H1 (cell line): ENCODE measurements around the gene OSBP2. TPM values are rescaled to one million over a fixed set of nuclear protein-coding genes. Genes with fewer than 3 reads are reported as not detected.

Experiments
- CTCF ChIA-PET: fragments of 300-600 bp; sonication (Branson Sonifier 250); formaldehyde crosslinking; loops from one replicate; lab custom pipeline; 2021; ENCODE audit not compliant: partially characterized antibody; lab: Charles Lee
- POLR2A ChIA-PET: fragments of 300-600 bp; sonication (Branson Sonifier 250); formaldehyde crosslinking; loops from one replicate; lab custom pipeline; 2021; ENCODE audit warnings: inconsistent platforms; ENCODE audit not compliant: partially characterized antibody; lab: Charles Lee
- DNase-seq, 2 experiments: peaks; one replicate each; pipeline versions ENCODE4 v3.0.0 to v3.0.0-alpha.2; 2010 to 2022; ENCODE audit warnings: low spot score in 2 of 2, low read depth in 1 of 2, mixed read lengths in 1 of 2
- FAIRE-seq: peaks from 2 replicates; lab custom pipeline; 2011; peaks lifted over from hg19 to GRCh38; lab: Jason Lieb, UNC
- H2AFZ ChIP-seq: 2 replicates; pipeline ENCODE4 v1.8.1; 2012; ENCODE audit warnings: low read length, inconsistent platforms
- H2AK5ac ChIP-seq: 2 replicates; pipeline ENCODE4 v1.6.1; 2013; ENCODE audit warnings: low read depth, low read length
- H2BK120ac ChIP-seq: replicated peaks from 2 replicates; pipeline ENCODE3; 2013; ENCODE audit warnings: low read depth, low read length, inconsistent platforms
- H2BK12ac ChIP-seq: 2 replicates; pipeline ENCODE4 v1.6.1; 2013; ENCODE audit warnings: low read depth, low read length
- H2BK15ac ChIP-seq: 2 replicates; pipeline ENCODE4 v1.6.1; 2013; ENCODE audit warnings: low read length
- H2BK20ac ChIP-seq: 2 replicates; pipeline ENCODE4 v1.6.1; 2013; ENCODE audit warnings: low read length
- H2BK5ac ChIP-seq: 2 replicates; pipeline ENCODE4 v1.6.1; 2013; ENCODE audit warnings: low read depth, low read length
- H3K14ac ChIP-seq: 2 replicates; pipeline ENCODE4 v1.6.1; 2013; ENCODE audit warnings: inconsistent platforms; ENCODE audit not compliant: insufficient read length
- H3K18ac ChIP-seq: 2 replicates; pipeline ENCODE4 v1.6.1; 2013; ENCODE audit warnings: low read length; ENCODE audit errors: extremely low read depth
- H3K23ac ChIP-seq: 2 replicates; pipeline ENCODE4 v1.6.1; 2013; ENCODE audit warnings: inconsistent platforms; ENCODE audit not compliant: insufficient read length
- H3K23me2 ChIP-seq: 2 replicates; pipeline ENCODE4 v1.6.1; 2013; ENCODE audit warnings: low read depth, low read length
- H3K27ac ChIP-seq: 2 replicates; pipeline ENCODE4 v1.6.1; 2011; ENCODE audit warnings: low read depth, low read length, inconsistent platforms
- H3K27me3 ChIP-seq, 4 experiments: replicated peaks in 1 of 4; 1 replicate in 1 of 4; 2 replicates in 3 of 4; pipeline versions ENCODE4 v1.6.1 to v1.8.1; 2011 to 2013; ENCODE audit warnings: low read length in 3 of 4, mild to moderate bottlenecking in 3 of 4, inconsistent platforms in 2 of 4, mixed read lengths in 2 of 4, moderate library complexity in 1 of 4; ENCODE audit not compliant: control insufficient read depth in 3 of 4, insufficient read depth in 3 of 4; ENCODE audit errors: extremely low read depth in 1 of 4
- H3K36me3 ChIP-seq, 4 experiments: 2 replicates each; pipeline versions ENCODE4 v1.6.1 to v1.8.1; 2011 to 2013; ENCODE audit warnings: mild to moderate bottlenecking in 4 of 4, low read length in 3 of 4, moderate library complexity in 2 of 4, control low read depth in 1 of 4, inconsistent platforms in 1 of 4; ENCODE audit not compliant: insufficient read depth in 4 of 4, control insufficient read depth in 2 of 4
- H3K4ac ChIP-seq: replicated peaks from 2 replicates; pipeline ENCODE3; 2013; ENCODE audit warnings: low read length, low read depth, mixed read lengths, inconsistent platforms; ENCODE audit not compliant: insufficient read length
- H3K4me1 ChIP-seq, 4 experiments: replicated peaks in 1 of 4; 1 replicate in 1 of 4; 2 replicates in 3 of 4; pipeline versions ENCODE4 v1.6.1 to v1.8.1; 2011 to 2013; ENCODE audit warnings: low read length in 3 of 4, inconsistent platforms in 2 of 4, mixed read lengths in 1 of 4; ENCODE audit not compliant: insufficient read depth in 4 of 4, control insufficient read depth in 3 of 4
- H3K4me2 ChIP-seq, 2 experiments: 2 replicates each; pipeline versions ENCODE4 v1.6.1 to v1.8.1; 2011 to 2013; ENCODE audit warnings: low read depth in 2 of 2, low read length in 2 of 2, control low read depth in 1 of 2, inconsistent platforms in 1 of 2, mild to moderate bottlenecking in 1 of 2; ENCODE audit not compliant: insufficient read depth in 1 of 2
- H3K4me3 ChIP-seq, 4 experiments: fragments of 200-600, 300-600 bp in 1 of 4; sonication (generic), shearing (Covaris generic), sonication (Bioruptor Twin) in 1 of 4; 2 replicates each; pipeline versions ENCODE4 v1.5.1 to v1.8.1; 2011 to 2016; ENCODE audit warnings: low read length in 4 of 4, low read depth in 3 of 4, control low read depth in 2 of 4, inconsistent platforms in 2 of 4, mild to moderate bottlenecking in 2 of 4, mixed read lengths in 1 of 4, moderate library complexity in 1 of 4; ENCODE audit not compliant: insufficient read depth in 2 of 4; ENCODE audit errors: extremely low read depth in 1 of 4
- H3K56ac ChIP-seq: replicated peaks from 2 replicates; pipeline ENCODE3; 2013; ENCODE audit warnings: low read depth, mild to moderate bottlenecking, mixed read lengths, low read length, inconsistent platforms; ENCODE audit not compliant: insufficient read length
- H3K79me1 ChIP-seq: 2 replicates; pipeline ENCODE4 v1.6.1; 2013; ENCODE audit warnings: low read depth, low read length, control low read depth
- H3K79me2 ChIP-seq, 2 experiments: 2 replicates each; pipeline versions ENCODE4 v1.6.1 to v1.8.1; 2012 to 2013; ENCODE audit warnings: low read length in 2 of 2, mild to moderate bottlenecking in 2 of 2, inconsistent platforms in 1 of 2; ENCODE audit not compliant: insufficient read depth in 2 of 2, control insufficient read depth in 1 of 2
- H3K9ac ChIP-seq, 4 experiments: replicated peaks in 1 of 4; 1 replicate in 1 of 4; 2 replicates in 3 of 4; pipeline versions ENCODE4 v1.6.1 to v1.8.1; 2011 to 2013; ENCODE audit warnings: low read depth in 3 of 4, low read length in 3 of 4, control low read depth in 2 of 4, mild to moderate bottlenecking in 2 of 4, moderate library complexity in 2 of 4, inconsistent platforms in 1 of 4; ENCODE audit errors: extremely low read depth in 1 of 4
- H3K9me3 ChIP-seq, 2 experiments: 2 replicates each; pipeline versions ENCODE4 v1.6.1 to v1.8.1; 2012 to 2013; ENCODE audit warnings: mild to moderate bottlenecking in 2 of 2, moderate library complexity in 2 of 2, control low read depth in 1 of 2, inconsistent platforms in 1 of 2, low read depth in 1 of 2, low read length in 1 of 2, mixed read lengths in 1 of 2; ENCODE audit not compliant: insufficient read depth in 2 of 2
- H4K20me1 ChIP-seq, 2 experiments: replicated peaks in 1 of 2; 2 replicates each; pipeline versions ENCODE3 to v1.8.1; 2011 to 2013; ENCODE audit warnings: inconsistent platforms in 2 of 2, low read length in 2 of 2, mild to moderate bottlenecking in 1 of 2; ENCODE audit not compliant: insufficient read depth in 2 of 2, control insufficient read depth in 1 of 2
- H4K5ac ChIP-seq: 2 replicates; pipeline ENCODE4 v1.6.1; 2013; ENCODE audit warnings: low read length, low read depth, mixed read lengths, inconsistent platforms; ENCODE audit not compliant: insufficient read length
- H4K8ac ChIP-seq: 2 replicates; pipeline ENCODE4 v1.8.0; 2013; ENCODE audit warnings: mild to moderate bottlenecking, moderate library complexity, low read length, inconsistent platforms; ENCODE audit not compliant: insufficient read depth; ENCODE audit errors: extremely low read depth
- H4K91ac ChIP-seq: replicated peaks from 2 replicates; pipeline ENCODE3; 2013; ENCODE audit warnings: low read length, mixed read lengths, inconsistent platforms; ENCODE audit not compliant: insufficient read length
- CBX5 ChIP-seq: fragments of 300-800, 300-1000 bp; sonication (generic); IDR thresholded peaks from 2 replicates; pipeline ENCODE4 v1.7.1; 2016; ENCODE audit warnings: antibody characterized with exemption, low read length, low read depth
- CHD2 ChIP-seq: IDR thresholded peaks from 2 replicates; pipeline ENCODE4 v1.6.1; 2012; ENCODE audit warnings: low read length, improper control_type of control experiment
- CTCF ChIP-seq, 3 experiments: IDR thresholded peaks; 1 replicate in 2 of 3; 2 replicates in 1 of 3; pipeline versions ENCODE4 v1.5.1 to v1.6.1; 2011; ENCODE audit warnings: low read length in 3 of 3, mild to moderate bottlenecking in 3 of 3, inconsistent platforms in 2 of 3, low read depth in 1 of 3, moderate library complexity in 1 of 3; ENCODE audit not compliant: insufficient read depth in 1 of 3; ENCODE audit errors: control extremely low read depth in 1 of 3
- RAD21 ChIP-seq, 2 experiments: IDR thresholded peaks in 1 of 2; conservative IDR thresholded peaks in 1 of 2; 2 replicates each; pipeline ENCODE4 v1.6.1; 2011; ENCODE audit warnings: low read depth in 2 of 2, low read length in 2 of 2, improper control_type of control experiment in 1 of 2, inconsistent platforms in 1 of 2, mild to moderate bottlenecking in 1 of 2, moderate library complexity in 1 of 2
- WGBS, 2 experiments: shearing (Covaris generic) in 1 of 2; methylation state at CpG; one replicate each; pipeline versions ENCODE4 v1.1.6 to v1.1.7; 2013 to 2015; ENCODE audit warnings: low lambda C conversion rate in 2 of 2, mixed read lengths in 2 of 2, inconsistent platforms in 1 of 2, low coverage in 1 of 2, missing lambda C conversion rate in 1 of 2; ENCODE audit not compliant: insufficient replicate concordance in 2 of 2, insufficient coverage in 1 of 2, insufficient read length in 1 of 2; ENCODE audit errors: extremely low coverage in 1 of 2, missing lambda C conversion rate in 1 of 2; 5-methylcytosine and 5-hydroxymethylcytosine counted together
- polyA plus RNA-seq, 7 experiments: library from polyadenylated mRNA; depleted of rRNA in 3 of 7; stranded (reverse) in 5 of 7; unstranded in 2 of 7; fragments of >200 nt in 5 of 7; fragments of 200-250 nt in 2 of 7; gene quantifications; 1 replicate in 5 of 7; 2 replicates in 1 of 7; 4 replicates in 1 of 7; pipeline versions ENCODE4 v1.2.1 to v1.2.3, GENCODE V29; 2011 to 2013; ENCODE audit warnings: missing spikeins in 2 of 7, mixed read lengths in 2 of 7
- total RNA-seq: library from RNA; stranded (reverse); fragmentation: NEBNext Ultra II Directional; extraction: Animal tissue kit (Norgen Biotek cat#: 25700); gene quantifications from 2 replicates; pipeline ENCODE4 v1.2.1, GENCODE V29; 2021

OSBP2 gene
- total and polyA plus RNA-seq, 2 of the 8 experiments (the other 6 are each of a cell fraction or from before 2014, with no cell fraction given), result 3.4 to 3.7 TPM

- Histone ChIP-seq H4K8ac (peak overlapping the region; percentile 1; the same call in 1 of the 2 replicates), H3K9me3 (no peaks in the 10 kb centered on the region), H2BK120ac (no peak overlapping the region), H3K14ac (no peak overlapping the region), H3K56ac (no peak overlapping the region), H3K4ac (no peak overlapping the region), H3K27ac (no peak overlapping the region), H2AK5ac (no peak overlapping the region), H2BK15ac (peak overlapping the region; percentile 18; the same call in 1 of the 2 replicates), H3K4me3 (no peak overlapping the region), H4K5ac (no peak overlapping the region), H4K91ac (no peak overlapping the region), H2BK20ac (no peak overlapping the region), H3K36me3 (no peaks in the 10 kb centered on the region), H2BK5ac (no peak overlapping the region), H4K20me1 (no peaks in the 10 kb centered on the region), H3K9ac (no peak overlapping the region), H3K79me2 (no peaks in the 10 kb centered on the region), H3K4me2 (no peak overlapping the region), H3K27me3 (no peaks in the 10 kb centered on the region), H3K23me2 (no peaks in the 10 kb centered on the region), H2BK12ac (peak overlapping the region; percentile 62; the same call in 1 of the 2 replicates), H3K18ac (no peak overlapping the region), H2AFZ (no peak overlapping the region), H3K79me1 (no peaks in the 10 kb centered on the region; the same call in 1 of the 2 replicates), H3K23ac (no peak overlapping the region), H3K4me1 (no peaks in the 10 kb centered on the region; a peak in 2 of 7 replicates)
- no peak for DNase-seq
- TF ChIP-seq RAD21 (IDR thresholded peaks at IDR 0.05 in 1 of 2, conservative IDR thresholded peaks at IDR 0.05 in 1 of 2; ENCODE audit: low read depth in 2 of 2, low read length in 2 of 2) (peak in 1 of 2 experiments; percentile 24; a peak in 1 of 4 replicates), CBX5 (no peak), CTCF (IDR thresholded peaks at IDR 0.05; ENCODE audit: control extremely low read depth in 1 of 3, insufficient read depth in 1 of 3, low read depth in 1 of 3, low read length in 3 of 3) (peak in 2 of 3 experiments; percentile 14 to 35; a peak in 2 of 4 replicates), CHD2 (no peak)
- POLR2A ChIA-PET, result no interaction called here
- no peak for FAIRE-seq
- WGBS, 2 experiments, result 92% methylated on average over 5 of the region's 5 CpGs; no CpG with 5 or more reads in 1 of the 2 experiments
- CTCF ChIA-PET, result interaction anchor here (0.7 to 1.3 kb wide), 5 partner anchors 13 to 125 kb away, joined by 3 to 9 read pairs (median 4); no protein-coding TSS in a partner anchor
These were observed 37.8 kb downstream of the OSBP2 start for GRCh38 chr22:30732426-30732825.
